Activated CD8-positive, alpha-beta memory T cell treated with anti-CD3 and anti-CD28 coated beads for 36 hours (primary cell): ENCODE data around the gene PAX8. TPM values are rescaled to one million over a fixed set of nuclear protein-coding genes. Genes with fewer than 3 reads are reported as not detected.

Experiments
- CTCF ChIA-PET: fragments of 350-600 bp; sonication (Branson Sonifier 250); formaldehyde crosslinking; loops from one replicate; lab custom pipeline; 2021; ENCODE audit warnings: antibody characterized with exemption; lab: Charles Lee
- POLR2A ChIA-PET: fragments of 350-600 bp; sonication (Branson Sonifier 250); formaldehyde crosslinking; loops from one replicate; lab custom pipeline; 2021; ENCODE audit warnings: antibody characterized with exemption; lab: Charles Lee
- total RNA-seq, 2 experiments: library from RNA; stranded (reverse); gene quantifications; one replicate each; pipeline ENCODE4 v1.2.3, GENCODE V29; 2021

PAX8 gene
- total RNA-seq, 2 experiments from 2014 or later = 2.1 to 2.5 TPM

DNA sequence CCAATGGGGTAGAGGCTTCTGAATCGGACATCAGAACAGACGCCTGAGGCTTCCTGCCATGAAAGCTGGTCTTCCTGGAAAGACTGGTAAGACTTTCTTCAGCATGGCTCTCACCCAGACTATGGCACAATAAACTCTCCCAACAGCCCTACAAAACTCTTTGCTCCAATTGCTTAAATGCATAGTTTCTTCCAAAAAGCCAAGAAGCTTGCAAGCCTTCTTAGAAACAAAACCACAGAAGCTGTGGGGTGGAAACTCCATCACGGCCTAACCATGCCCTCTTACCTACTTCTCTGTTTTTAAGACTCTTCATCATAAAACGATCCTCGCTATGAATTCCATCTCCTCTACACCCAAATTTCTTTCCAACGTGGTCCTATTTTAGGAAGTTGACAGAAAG lies 48.2 kb downstream of the PAX8 start:
- CTCF ChIA-PET = interaction anchor here (1.1 kb wide), 1 partner anchor 160 kb away, joined by 3 read pairs; no protein-coding TSS in a partner anchor
- POLR2A ChIA-PET = no interaction called here

DNA sequence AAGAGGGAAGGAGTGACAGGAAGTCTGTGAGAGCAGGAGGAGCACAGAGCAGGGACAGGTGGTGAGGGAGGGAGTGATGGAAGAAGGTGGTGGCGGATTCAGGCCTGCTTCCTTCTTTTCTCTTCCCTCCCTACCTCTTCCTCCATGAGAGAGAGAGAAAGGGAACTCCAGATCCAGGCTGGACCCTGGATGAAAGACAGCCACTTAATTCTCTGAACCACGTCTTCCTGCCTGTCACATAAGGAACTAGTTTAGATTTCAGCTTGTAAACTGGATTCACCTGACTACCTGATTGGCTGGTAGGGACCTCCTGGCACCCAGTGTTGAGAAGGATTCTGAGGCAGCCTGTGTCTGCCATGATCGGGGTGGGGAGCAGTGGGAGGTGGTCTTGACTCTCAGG lies 48.9 kb downstream of the PAX8 start:
- CTCF ChIA-PET = no interaction called here

DNA sequence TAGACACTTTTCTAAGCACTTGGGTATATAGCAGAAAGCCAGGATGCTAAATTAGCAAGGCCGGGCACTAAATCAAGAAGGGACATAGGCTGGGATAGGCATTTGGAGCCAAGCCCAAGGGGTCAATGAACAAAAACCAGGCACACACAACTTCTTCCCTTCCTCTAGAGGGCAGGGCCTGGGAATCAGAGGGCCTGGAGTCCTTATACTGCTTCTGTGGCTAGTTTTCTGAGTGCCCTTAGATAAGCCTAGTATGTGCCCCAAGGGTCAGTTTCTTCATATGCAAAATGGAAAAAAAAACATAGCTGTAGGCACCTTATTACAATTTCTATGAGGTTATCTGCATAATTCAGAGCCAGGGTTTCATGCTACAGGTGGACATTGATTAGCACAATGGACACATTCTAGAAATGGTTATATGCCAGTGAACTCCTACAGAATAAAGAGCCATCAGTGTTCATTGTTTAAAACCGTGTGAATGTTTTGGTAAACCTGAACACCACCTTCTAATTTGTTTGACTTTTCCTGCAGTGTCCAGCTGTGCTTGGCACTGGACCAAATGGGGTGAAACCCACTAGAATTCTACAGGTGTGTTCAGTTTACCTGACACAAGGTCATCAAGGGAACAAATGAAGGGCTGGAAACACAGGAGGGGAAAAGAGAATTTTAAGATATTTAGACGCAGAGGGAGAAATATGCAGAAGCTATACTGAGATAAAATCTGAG lies 49.6 kb downstream of the PAX8 start:
- CTCF ChIA-PET = no interaction called here
- POLR2A ChIA-PET = no interaction called here

More for the DNA sequence above, 48.9 kb downstream of the PAX8 start:
- POLR2A ChIA-PET = no interaction called here

DNA sequence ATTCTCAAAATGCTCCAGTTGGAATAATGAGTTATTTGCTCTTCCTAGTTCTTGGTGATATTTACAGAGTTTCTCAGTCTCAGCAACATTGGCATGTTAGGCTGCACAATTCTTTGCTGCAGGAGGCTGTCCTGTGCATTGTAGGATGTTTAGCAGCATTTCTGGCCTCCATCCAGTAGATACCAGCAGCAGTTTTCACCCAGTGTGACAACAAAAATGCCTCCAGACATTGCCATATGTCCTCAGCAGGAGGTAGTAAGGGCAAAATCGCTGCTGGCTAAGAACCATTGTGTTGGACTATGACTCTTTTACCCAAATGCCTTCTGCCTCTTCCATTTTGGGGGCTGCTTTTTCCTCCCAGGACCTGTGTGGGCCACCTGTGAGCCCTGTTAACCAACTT lies 50.4 kb downstream of the PAX8 start:
- CTCF ChIA-PET = no interaction called here
- POLR2A ChIA-PET = no interaction called here

DNA sequence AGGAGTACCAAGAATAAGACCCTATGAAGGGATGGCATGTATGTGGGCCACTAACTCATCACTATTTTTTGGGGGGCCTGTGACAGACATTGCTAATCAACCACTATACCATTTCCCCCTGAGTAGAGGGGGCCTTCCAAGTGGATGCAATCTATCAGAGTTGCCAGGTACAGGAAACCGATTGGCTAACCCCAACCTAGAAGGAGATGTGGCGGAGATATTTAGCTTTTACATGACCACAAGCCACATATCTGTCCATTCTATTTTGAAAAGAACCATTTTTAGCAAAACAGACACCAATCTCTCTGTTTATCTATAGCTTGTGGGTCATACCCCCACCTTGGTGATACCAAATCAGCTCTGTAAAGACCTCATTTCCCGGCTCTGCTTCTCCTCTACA lies 51.0 kb downstream of the PAX8 start:
- CTCF ChIA-PET = no interaction called here
- POLR2A ChIA-PET = no interaction called here

DNA sequence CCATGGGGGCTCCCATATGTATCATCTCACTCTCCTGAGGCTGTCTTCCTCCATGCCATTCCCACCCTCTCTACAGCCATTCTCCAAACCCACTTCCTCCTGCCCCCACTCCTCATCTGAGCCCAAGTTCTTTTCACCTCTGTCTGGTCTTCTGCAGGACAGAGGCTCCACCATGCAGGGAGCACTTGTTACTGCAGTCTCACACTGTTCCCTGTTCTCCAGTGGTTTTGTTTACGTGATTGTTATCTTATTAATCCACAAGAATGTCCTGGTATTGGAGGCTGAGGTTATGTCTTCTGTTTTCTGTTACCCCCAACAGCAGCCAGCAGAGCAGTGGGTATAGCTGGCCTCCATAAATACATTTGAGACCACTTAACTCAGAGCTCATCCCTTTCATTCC lies 51.4 kb downstream of the PAX8 start:
- ChIA-PET POLR2A (no interaction called here), CTCF (interaction anchor here (1.0 kb wide), 1 partner anchor 89 kb away, joined by 3 read pairs; no protein-coding TSS in a partner anchor)

DNA sequence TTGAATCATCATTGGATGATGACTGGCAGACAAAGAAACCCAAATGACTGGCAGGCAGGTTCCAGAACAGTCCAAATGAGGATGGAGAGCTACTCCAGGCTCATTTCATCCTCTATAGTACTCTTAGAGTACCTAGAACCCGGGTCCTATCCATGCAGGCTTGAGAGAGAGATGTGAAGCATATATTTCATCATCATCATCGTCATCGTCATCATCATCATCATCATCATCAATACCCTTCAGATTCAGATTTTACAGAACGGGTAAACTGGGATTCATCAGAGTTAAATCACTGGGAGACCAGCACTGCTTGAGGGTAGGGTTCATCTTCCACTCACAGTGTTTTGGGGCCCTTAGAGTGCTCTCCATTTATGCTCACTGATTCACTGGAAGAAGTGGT lies 52.3 kb downstream of the PAX8 start:
- ChIA-PET POLR2A (no interaction called here), CTCF (interaction anchor here (0.7 to 1.0 kb wide), 3 partner anchors 24 to 164 kb away, joined by 3 read pairs; no protein-coding TSS in a partner anchor)

DNA sequence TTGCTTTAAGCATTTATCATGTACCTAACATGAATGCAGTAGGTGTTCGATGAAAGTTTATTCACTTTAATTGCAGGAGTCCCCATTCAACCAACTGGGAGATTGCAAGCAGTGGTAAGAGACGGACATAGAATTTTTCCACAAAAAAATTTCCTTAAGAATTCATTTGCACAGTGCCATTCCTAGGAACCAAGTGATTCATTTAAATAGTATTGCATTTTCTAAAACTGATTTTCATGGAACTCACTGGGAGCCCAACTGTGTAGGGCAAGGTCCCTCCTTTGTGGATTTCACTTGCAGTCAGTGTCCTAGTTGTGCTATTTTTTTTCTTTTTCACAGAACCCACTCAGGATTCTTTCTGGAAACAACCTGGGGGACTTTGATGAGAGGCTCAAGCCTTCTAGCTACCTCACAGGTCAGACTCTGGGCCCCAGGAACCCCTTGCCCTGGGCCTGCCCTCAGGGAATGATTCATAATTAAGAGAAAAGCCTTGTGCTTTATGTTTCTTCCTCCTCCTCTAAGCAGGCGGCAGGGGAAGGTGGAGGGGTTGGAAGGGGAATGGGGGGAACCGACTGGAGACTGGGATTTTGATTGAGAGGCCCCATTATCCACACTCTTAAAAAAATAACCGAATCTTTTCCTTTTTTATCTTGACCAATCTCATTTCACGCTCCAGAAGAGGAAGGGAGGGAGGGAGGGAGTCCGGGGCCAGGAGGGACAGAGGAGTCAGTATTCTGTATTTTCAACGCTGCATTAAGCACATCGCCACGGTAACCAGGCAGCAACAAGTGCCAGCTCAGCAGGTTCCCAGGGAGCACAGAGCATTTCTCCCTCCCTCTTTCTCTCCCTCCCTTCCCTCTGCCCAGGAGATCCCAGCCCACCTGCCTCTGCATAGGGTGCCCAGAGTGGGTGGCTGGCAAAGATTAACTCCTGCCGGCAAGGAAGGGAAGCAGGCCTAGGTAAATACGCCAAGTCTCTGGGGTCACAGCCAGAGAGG lies 53.2 kb downstream of the PAX8 start:
- ChIA-PET CTCF (no interaction called here), POLR2A (no interaction called here)

DNA sequence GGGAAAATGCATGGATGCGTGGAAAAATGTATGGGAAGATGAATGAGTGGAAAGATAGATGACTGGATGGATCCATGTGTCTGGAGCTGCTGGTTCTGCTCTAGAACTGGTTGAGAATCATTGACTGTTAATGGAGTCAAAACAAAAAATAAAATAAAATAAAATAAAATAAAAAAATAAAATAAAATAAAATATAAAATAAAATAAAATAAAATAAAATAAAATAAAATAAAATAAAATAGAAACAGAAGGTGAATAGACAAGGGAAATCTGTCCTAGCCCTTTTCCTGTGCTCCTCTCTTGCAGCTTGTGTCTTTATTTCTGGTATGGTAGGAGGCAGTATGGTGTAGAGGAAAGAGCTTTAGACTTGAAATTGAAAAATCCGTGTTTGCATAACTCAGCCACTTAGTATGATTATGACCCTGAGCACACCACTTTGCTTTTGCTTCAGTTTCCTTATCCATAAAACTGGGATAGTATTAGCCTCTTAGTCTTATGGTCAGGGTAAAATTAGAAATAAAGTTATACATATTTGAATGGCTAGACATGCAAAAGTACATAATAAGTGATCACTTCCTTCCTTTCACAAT lies 54.0 kb downstream of the PAX8 start:
- CTCF ChIA-PET = interaction anchor here (0.7 to 1.1 kb wide), 3 partner anchors 16 to 166 kb away, joined by 3 to 5 read pairs (median 3); no protein-coding TSS in a partner anchor

DNA sequence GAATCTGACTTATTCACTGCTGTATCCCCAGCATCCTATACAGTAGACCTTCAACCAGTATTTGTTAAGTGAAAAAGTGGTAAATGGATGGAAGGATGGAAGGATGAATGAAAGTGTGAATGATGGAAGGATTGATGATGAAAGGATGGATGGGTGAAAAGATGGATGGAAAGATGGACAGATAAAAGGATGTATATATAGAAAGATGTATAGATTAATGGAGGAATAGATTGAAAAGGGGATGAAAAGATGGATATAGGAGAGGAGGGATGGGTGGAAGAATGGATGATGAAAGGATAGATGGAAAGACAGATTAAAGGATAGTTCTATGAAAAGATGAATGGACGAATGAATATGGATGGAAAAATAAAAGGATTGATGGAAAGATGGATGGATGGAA lies 54.9 kb downstream of the PAX8 start:
- ChIA-PET POLR2A (interaction anchor here (0.7 kb wide), 1 partner anchor 173 kb away, joined by 3 read pairs; no protein-coding TSS in a partner anchor), CTCF (interaction anchor here (0.7 to 1.1 kb wide), 2 partner anchors 143 to 167 kb away, joined by 3 read pairs; no protein-coding TSS in a partner anchor)

More for the DNA sequence above, 54.0 kb downstream of the PAX8 start:
- POLR2A ChIA-PET = interaction anchor here (0.7 kb wide), 1 partner anchor 172 kb away, joined by 3 read pairs; no protein-coding TSS in a partner anchor

DNA sequence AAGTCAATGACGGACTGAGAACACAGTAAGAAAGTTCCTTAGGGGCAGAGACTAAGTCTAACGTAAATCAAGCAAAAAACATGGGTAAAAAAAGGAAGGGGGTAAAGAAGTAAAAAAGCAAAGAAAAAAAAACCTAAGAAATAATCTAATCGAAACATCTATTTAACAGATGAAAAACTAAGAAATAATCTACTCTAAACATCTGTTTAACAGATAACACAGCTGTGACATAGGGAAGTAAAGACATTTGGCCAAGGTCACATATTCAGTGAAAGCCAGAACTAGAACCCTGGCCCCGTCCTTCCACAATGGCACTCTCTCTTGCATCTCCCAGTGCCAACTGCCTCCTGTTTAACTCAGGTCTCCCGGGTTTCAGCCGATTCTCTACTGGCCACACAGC lies 56.9 kb downstream of the PAX8 start:
- ChIA-PET POLR2A (no interaction called here), CTCF (interaction anchor here (1.0 to 1.8 kb wide), 3 partner anchors 10 to 23 kb away, joined by 3 to 4 read pairs (median 4); no protein-coding TSS in a partner anchor)

DNA sequence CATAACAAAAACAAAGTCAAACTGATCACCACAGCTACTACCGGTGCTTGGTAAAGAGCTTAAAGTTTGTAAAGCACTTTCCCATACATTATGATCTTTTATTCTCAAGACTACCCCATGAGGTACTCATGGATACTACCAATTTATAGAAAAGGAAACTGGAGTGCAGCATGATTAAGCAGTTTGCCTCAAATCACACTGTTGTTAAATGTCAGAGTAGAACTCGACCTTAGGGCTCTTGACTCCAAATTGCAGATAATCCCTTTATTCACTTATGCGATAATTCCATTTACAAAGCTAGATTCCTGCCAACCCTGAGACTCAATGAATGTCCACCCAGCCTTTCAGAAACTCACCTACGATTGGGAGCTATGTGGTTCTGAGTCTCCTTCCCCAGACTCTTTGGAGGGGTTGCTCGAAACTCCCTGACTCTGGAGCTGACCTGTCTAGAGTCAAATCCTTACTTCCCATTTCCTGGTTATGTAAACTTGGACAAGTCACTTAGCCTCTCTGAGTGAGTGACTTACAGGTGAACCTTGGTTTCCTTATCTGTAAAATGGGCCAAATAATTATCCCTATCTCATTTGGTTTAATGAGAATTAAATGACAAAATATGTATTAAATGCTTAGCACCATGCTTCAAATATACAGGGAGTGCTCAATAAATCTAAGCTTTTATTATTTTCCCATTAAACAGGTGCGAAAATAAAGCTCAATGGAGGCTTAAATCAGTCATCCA lies 57.6 kb downstream of the PAX8 start:
- POLR2A ChIA-PET = no interaction called here
- CTCF ChIA-PET = interaction anchor here (1.0 to 1.8 kb wide), 3 partner anchors 11 to 22 kb away, joined by 3 to 4 read pairs (median 4); no protein-coding TSS in a partner anchor

DNA sequence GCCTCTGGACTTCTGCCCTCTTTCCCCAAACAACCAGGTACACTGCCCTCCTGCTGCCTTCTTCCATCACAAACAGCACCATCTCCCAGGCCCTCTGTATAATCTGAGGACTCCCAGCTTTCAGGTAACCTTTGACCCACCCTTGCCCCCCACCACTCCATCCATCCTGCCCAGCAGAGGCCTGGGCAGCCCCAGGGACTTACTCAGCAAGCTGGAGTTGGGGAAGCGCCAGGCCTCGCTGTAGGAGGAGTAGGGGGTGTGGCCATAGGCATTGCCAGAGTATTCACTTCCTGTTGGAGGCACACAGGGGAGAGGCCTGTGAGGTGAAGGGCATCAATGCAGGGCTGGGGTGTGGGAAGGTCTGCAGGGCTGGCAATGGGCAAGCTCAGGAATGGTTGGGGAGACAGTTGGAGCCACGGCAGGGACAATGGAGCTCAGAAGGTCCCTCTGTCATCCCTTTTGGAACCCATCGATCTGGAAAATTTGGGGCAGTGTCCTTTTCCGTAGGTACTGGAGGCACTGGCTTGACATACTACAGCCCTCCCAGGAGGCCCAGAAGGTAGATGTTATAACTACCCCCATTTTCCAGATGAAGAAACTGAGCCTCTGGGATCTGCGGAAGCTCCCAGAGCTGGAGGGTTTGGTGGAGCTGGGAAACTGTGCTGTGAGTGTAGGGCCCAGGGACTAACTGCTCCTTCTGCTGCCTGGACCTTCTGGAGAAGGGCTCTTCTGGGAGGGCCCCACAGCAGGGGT lies 58.7 kb downstream of the PAX8 start:
- ChIA-PET POLR2A (no interaction called here), CTCF (interaction anchor here (1.6 kb wide), 1 partner anchor 15 kb away, joined by 4 read pairs; no protein-coding TSS in a partner anchor)

DNA sequence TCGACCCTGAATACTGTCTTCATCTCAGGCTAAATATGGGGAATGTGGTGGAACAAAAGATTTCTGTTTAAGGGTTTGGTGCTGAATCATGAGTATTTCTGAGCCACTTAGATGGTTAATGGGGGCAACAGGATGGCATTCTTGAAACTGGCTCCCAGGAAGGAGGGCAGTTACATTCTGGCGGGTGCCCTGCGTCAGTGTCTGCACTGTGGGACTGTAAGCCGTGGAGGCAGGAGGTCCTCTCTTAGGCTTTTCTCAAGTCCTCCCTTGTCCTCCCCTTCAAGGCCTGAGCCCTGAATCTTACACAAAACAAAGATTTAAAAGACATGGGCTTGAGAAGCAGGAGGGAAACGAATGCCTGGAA lies 59.2 kb downstream of the PAX8 start:
- ChIA-PET POLR2A (no interaction called here), CTCF (no interaction called here)

DNA sequence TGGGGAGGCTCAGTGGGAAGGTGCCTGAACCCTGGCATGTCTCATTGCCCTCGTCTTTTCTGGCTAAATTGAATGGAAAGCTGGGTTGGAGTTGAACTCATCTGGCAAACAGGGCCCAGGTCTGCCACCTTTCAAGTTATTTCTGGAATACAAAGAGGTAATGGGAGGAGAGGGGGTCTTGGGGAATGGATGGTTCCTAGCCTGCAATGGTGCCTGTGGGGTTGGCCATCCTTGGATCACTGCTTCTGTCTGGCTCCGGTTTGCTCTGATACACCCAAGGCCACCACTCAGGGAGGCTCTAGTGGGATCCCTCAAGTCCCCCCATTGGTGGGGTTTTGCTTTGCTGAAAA lies 59.7 kb downstream of the PAX8 start:
- POLR2A ChIA-PET = no interaction called here
- CTCF ChIA-PET = no interaction called here

DNA sequence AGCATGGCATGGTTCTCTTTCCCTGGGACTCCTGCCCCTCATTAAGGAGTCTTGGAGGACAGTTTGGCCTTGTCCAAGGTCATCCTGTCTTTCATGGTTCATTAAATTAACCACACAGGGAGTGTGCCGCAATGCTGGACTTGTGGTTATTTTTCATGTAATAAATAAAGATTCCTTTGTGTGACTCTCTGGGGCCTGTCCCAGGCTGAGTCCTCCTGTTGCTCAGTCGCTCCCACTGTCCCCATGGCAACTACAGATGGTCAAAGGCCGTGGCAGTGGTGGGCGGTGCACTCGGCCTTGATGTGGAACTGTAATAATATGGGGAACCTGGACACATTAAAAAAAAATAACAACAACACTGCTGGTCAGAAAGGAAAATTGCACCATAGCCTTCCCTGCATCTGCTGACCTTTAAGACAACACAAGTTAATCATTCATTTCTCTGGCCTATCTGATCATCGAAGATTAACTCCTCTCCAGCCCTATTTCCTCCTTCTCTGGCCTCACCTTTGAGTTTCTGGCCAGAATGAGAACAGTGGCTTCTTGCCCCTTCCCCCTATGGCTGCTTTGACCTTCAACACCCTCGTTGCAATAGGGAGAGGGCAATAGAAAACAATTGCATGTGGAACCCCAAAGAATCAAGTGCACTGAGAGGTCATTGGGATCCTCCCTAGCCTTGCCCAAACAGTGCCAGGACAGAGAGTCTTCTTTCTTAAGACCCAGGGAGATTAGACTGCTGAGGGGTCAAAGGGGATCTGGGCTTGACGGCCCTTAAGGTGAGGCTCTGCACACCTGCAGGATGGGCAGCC lies 60.2 kb downstream of the PAX8 start:
- ChIA-PET POLR2A (no interaction called here), CTCF (no interaction called here)
